Heart left ventricle (tissue), 11 donors: ENCODE results near the gene PPME1. TPM values are rescaled to one million over a fixed set of nuclear protein-coding genes. Genes with fewer than 3 reads are reported as not detected.

Source experiments
- polyA plus RNA-seq, 2 donors: library from polyadenylated mRNA; stranded (reverse); fragments of 200-250 nt; gene quantifications; one replicate each; pipeline ENCODE4 v1.2.3, GENCODE V29; 2013
- total RNA-seq, 9 donors: library from RNA; depleted of rRNA in 2 of 9; stranded (reverse); fragments of >200 nt in 2 of 9; fragmentation: NEBNext Ultra II Directional in 3 of 9; extraction: Animal tissue kit (Norgen Biotek cat#: 25700) in 3 of 9; gene quantifications; one replicate each; pipeline versions ENCODE4 v1.1.0 to v1.2.4, GENCODE V29; 2016 to 2023
- donor health status: ischemic (EF 13 %, LVEDD 7.1; RV severe dilation, severe dysfunction).
- donor health status: healthy with polysubstance abuse.
- donor health status: DM: no; HTN: yes; CAD: no.
- donor health status: DM: no; HTN: no; CAD: no.
- donor health status: ischemic (EF 25% LVEDD 5.7; RV mildly dilated, moderate dysfunction).
- donor health status: healthy.
- donor health status: DM: yes; HTN: yes; CAD: no.
- donor health status: PGD.
- donor health status: nonischemic (EF 23%, LVEDD 6.1; RV moderate dilation, normal function).

The PPME1 gene
- total and polyA plus RNA-seq, 11 donors = 21.3 to 40.5 (median 28.5) TPM

Other genes with a start within 250 kb of the PPME1 start
- gene DNAJB13, start 220.3 kb upstream of the PPME1 start, total RNA-seq = not detected
- under 1 TPM in 1 of 2 donors, not detected in 1; 0.14 TPM for gene DNAJB13, start 220.3 kb upstream of the PPME1 start, polyA plus RNA-seq
- 100 to 1,000 TPM in 1 of 9 donors, 10 to 100 TPM in 8; 13.7 to 170 (median 19.7) TPM for gene UCP2, start 188.4 kb upstream of the PPME1 start, total RNA-seq
- gene UCP2, start 188.4 kb upstream of the PPME1 start, polyA plus RNA-seq = 10 to 100 TPM; 11.9 to 20.2 TPM
- gene UCP3, start 162.2 kb upstream of the PPME1 start, total RNA-seq = 1 to 10 TPM in 8 of 9 donors, under 1 TPM in 1; 0.50 to 8.3 (median 1.7) TPM
- gene UCP3, start 162.2 kb upstream of the PPME1 start, polyA plus RNA-seq = 1 to 10 TPM; 1.4 to 1.7 TPM
- gene C2CD3, start 287 bp upstream of the PPME1 start, total RNA-seq = 10 to 100 TPM in 7 of 9 donors, 1 to 10 TPM in 2; 9.7 to 18.7 (median 14.9) TPM
- 10 to 100 TPM in 1 of 2 donors, 1 to 10 TPM in 1; 6.5 to 12.5 TPM for gene C2CD3, start 287 bp upstream of the PPME1 start, polyA plus RNA-seq
- 1 to 10 TPM in 2 of 9 donors, under 1 TPM in 4, not detected in 3; 0.15 to 1.2 (median 0.38) TPM for gene P4HA3, start 140.4 kb downstream of the PPME1 start, total RNA-seq
- gene P4HA3, start 140.4 kb downstream of the PPME1 start, polyA plus RNA-seq = under 1 TPM in 1 of 2 donors, not detected in 1; 0.98 TPM
- 1 to 10 TPM; 1.4 to 3.1 (median 1.8) TPM for gene PGM2L1, start 227.1 kb downstream of the PPME1 start, total RNA-seq
- gene PGM2L1, start 227.1 kb downstream of the PPME1 start, polyA plus RNA-seq = 1 to 10 TPM in 1 of 2 donors, under 1 TPM in 1; 0.57 to 2.3 TPM